PC-3 (cell line): ENCODE data around the gene FAM107B.

Experiments
- EZH2 ChIP-seq: fragments of 300-600 bp; sonication (generic); IDR thresholded peaks from one replicate; pipeline ENCODE4 v1.6.1; 2017; ENCODE audit warnings: antibody characterized with exemption, mild to moderate bottlenecking, low read length; ENCODE audit not compliant: unreplicated experiment
- EZH2phosphoT487 ChIP-seq: fragments of 300-600 bp; sonication (generic); IDR thresholded peaks from 2 replicates; pipeline ENCODE4 v1.6.1; 2018; ENCODE audit warnings: mild to moderate bottlenecking, antibody characterized with exemption, low read length, borderline replicate concordance
- TF ChIP-seq, protein P1 (sequence below): fragments of 300-600 bp; sonication (generic); conservative IDR thresholded peaks from 2 replicates; pipeline ENCODE4 v1.5.1; 2017; ENCODE audit warnings: antibody characterized with exemption, low read depth, mild to moderate bottlenecking, low read length

DNA sequence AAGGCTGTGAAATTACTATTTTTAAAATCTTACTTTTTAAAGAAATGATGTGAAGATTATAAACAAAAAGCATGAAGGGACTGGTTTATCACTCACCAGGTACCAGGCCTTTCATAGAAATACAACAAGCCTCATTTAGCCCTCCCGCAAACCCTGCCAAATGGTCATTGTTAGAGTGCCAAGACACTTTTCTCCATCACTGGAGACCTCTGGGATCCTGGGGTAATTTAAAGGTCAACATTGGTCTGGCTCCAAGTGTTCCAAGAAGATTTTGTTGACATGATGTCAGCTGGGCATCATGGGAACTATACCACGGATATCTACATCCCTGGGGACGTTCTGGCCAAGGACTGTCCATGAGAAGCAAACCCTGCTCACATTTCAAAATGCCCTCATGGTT is 306.0 kb downstream of the FAM107B start:
- TF ChIP-seq, protein P1, sequence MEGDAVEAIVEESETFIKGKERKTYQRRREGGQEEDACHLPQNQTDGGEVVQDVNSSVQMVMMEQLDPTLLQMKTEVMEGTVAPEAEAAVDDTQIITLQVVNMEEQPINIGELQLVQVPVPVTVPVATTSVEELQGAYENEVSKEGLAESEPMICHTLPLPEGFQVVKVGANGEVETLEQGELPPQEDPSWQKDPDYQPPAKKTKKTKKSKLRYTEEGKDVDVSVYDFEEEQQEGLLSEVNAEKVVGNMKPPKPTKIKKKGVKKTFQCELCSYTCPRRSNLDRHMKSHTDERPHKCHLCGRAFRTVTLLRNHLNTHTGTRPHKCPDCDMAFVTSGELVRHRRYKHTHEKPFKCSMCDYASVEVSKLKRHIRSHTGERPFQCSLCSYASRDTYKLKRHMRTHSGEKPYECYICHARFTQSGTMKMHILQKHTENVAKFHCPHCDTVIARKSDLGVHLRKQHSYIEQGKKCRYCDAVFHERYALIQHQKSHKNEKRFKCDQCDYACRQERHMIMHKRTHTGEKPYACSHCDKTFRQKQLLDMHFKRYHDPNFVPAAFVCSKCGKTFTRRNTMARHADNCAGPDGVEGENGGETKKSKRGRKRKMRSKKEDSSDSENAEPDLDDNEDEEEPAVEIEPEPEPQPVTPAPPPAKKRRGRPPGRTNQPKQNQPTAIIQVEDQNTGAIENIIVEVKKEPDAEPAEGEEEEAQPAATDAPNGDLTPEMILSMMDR = no peak
- TF ChIP-seq EZH2 (no peak), EZH2phosphoT487 (no peak)
